Erythroblast (primary cell): Measurements from ENCODE around the gene RNF114.

Experiments
- DNase-seq, 2 experiments: peaks; one replicate each; lab custom pipeline; 2025; lab: John Stamatoyannopoulos, UW
- GATA1 ChIP-seq: IDR thresholded peaks from 2 replicates; pipeline ENCODE4 v1.6.1; 2011; ENCODE audit warnings: low read depth, mild to moderate bottlenecking, control low read depth, low read length, moderate library complexity
- POLR2A ChIP-seq: IDR thresholded peaks from 2 replicates; pipeline ENCODE4 v1.6.1; 2011; ENCODE audit warnings: mild to moderate bottlenecking, low read length

The RNF114 gene

GRCh38 chr20:49978685-49979029 is 42.5 kb downstream of the RNF114 start:
- no peak for TF ChIP-seq GATA1
- TF ChIP-seq POLR2A: no peak
- no peak for DNase-seq

GRCh38 chr20:49979030-49979832 is 43.0 kb downstream of the RNF114 start:
- no peak for TF ChIP-seq GATA1
- no peak for TF ChIP-seq POLR2A
- DNase-seq: peak; percentile 61 to 77

GRCh38 chr20:49980140-49981008 is 44.2 kb downstream of the RNF114 start:
- TF ChIP-seq GATA1: no peak
- no peak for TF ChIP-seq POLR2A
- no peak for DNase-seq

- DNase-seq: no peak
- no peak for TF ChIP-seq GATA1
These were observed 45.2 kb downstream of the RNF114 start for GRCh38 chr20:49981218-49982071.

GRCh38 chr20:49982072-49982345 is 45.8 kb downstream of the RNF114 start:
- DNase-seq: no peak
- TF ChIP-seq GATA1 (no peak), POLR2A (no peak)

GRCh38 chr20:49982346-49983122 is 46.3 kb downstream of the RNF114 start, which contains the start of gene SNAI1:
TSS of gene SNAI1 (plus strand) at chr20:49982980. CDS start at chr20:49983060, 80 bp downstream.
- TF ChIP-seq GATA1: no peak
- peak; percentile 23 for TF ChIP-seq POLR2A
- DNase-seq: peak; percentile 90 to 92

- DNase-seq: peak; percentile 48 to 53
- TF ChIP-seq POLR2A: peak; percentile 1
- TF ChIP-seq GATA1: no peak
These were observed 47.1 kb downstream of the RNF114 start for GRCh38 chr20:49983123-49983847.

- DNase-seq: no peak
- no peak for TF ChIP-seq POLR2A
- no peak for TF ChIP-seq GATA1
These were observed 47.7 kb downstream of the RNF114 start for GRCh38 chr20:49983848-49984408.

- TF ChIP-seq POLR2A (no peak), GATA1 (no peak)
- DNase-seq: no peak
These were observed 48.4 kb downstream of the RNF114 start for GRCh38 chr20:49984426-49985153.

- no peak for DNase-seq
- TF ChIP-seq POLR2A (no peak), GATA1 (no peak)
These were observed 49.0 kb downstream of the RNF114 start for GRCh38 chr20:49985157-49985556.

- TF ChIP-seq POLR2A (no peak), GATA1 (no peak)
- DNase-seq: no peak
These were observed 49.4 kb downstream of the RNF114 start for GRCh38 chr20:49985617-49986016.
